ENCODE measurements around the gene KRTAP5-1. TPM values are rescaled to one million over a fixed set of nuclear protein-coding genes. Genes with fewer than 3 reads are reported as not detected.

KRTAP5-1 gene
- total RNA-seq, 4 donors from 2014 or later: not detected

GRCh38 chr11:1629326-1630185, 44.5 kb upstream of the KRTAP5-1 start, which contains the start of gene KRTAP5-5:
Gene KRTAP5-5 (plus strand): TSS chr11:1629775. CDS start chr11:1629841, 66 bp downstream.
- Histone ChIP-seq H3K27ac (no peak within 1 kb of the TSS), H3K9me3 (no peaks in the 10 kb centered on the region), H3K27me3 (no peaks in the 10 kb centered on the region), H3K36me3 (no peaks in the 10 kb centered on the region), H3K4me1 (no peaks in the 10 kb centered on the region), H3K4me3 (no peak within 1 kb of the TSS)
- TF ChIP-seq, protein P1, sequence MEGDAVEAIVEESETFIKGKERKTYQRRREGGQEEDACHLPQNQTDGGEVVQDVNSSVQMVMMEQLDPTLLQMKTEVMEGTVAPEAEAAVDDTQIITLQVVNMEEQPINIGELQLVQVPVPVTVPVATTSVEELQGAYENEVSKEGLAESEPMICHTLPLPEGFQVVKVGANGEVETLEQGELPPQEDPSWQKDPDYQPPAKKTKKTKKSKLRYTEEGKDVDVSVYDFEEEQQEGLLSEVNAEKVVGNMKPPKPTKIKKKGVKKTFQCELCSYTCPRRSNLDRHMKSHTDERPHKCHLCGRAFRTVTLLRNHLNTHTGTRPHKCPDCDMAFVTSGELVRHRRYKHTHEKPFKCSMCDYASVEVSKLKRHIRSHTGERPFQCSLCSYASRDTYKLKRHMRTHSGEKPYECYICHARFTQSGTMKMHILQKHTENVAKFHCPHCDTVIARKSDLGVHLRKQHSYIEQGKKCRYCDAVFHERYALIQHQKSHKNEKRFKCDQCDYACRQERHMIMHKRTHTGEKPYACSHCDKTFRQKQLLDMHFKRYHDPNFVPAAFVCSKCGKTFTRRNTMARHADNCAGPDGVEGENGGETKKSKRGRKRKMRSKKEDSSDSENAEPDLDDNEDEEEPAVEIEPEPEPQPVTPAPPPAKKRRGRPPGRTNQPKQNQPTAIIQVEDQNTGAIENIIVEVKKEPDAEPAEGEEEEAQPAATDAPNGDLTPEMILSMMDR (IDR thresholded peaks at IDR 0.05): no peak
- TF ChIP-seq POLR2A (IDR thresholded peaks at IDR 0.05): no peak
- no peak for DNase-seq

DNA sequence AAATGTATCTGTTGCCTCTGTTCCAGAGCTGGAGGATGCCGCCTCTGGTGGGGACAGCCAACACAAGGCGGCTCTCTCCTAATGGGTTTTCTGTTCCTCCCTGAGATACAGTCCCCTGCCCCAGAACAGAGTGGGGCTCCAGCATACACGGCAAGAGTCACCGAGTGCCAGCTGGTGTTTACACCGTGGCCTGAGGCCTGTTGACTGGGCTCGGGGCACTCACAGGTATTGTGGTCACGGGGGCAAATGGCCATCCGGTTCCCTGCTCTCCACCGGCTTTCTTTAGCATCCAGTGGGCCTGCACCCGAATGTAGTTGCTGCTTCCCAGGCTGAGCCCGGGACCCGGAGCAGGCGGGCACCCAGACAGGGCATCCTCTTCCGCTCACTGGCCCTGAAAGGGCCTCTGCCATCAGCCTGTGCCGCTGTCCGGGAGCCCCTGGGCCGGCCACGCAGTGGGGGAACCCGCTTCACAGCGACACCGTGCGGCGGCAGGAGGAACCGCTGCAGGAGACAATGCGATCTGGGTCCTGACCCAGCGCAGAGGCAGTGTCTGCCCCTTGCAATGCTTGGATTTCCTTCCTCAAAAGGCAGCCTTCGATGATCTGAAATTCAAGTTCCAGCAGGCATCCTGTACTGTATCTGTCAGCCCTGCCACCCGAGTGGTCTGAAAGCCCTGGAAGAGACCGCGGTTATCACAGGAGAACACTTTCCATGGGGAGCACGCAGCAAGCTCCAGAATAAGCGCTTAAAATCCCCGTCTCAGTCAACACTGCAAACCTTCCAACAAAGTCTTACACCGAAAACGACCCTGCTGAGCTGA, 43.6 kb upstream of the KRTAP5-1 start:
- no peaks in the 10 kb centered on the region for H3K36me3 ChIP-seq
- H3K4me3 ChIP-seq: no peak overlapping the region
- no peaks in the 10 kb centered on the region for H3K9me3 ChIP-seq
- no peak overlapping the region for H3K27ac ChIP-seq
- no peak for TF ChIP-seq POLR2A (IDR thresholded peaks at IDR 0.05)
- TF ChIP-seq, protein P1 (IDR thresholded peaks at IDR 0.05): peak; percentile 75 to 86 (median 83)
- DNase-seq: peak; percentile 36 to 79 (median 75)
- H3K27me3 ChIP-seq: no peaks in the 10 kb centered on the region
- no peaks in the 10 kb centered on the region for H3K4me1 ChIP-seq

- Histone ChIP-seq H3K4me3 (no peak overlapping the region), H3K9me3 (no peaks in the 10 kb centered on the region), H3K36me3 (no peaks in the 10 kb centered on the region), H3K27me3 (no peaks in the 10 kb centered on the region), H3K27ac (no peak overlapping the region), H3K4me1 (no peaks in the 10 kb centered on the region)
- TF ChIP-seq, protein P1 (IDR thresholded peaks at IDR 0.05): no peak
- TF ChIP-seq POLR2A (IDR thresholded peaks at IDR 0.05): no peak
- DNase-seq: no peak
Observed at GRCh38 chr11:1625541-1625940, 40.5 kb upstream of the KRTAP5-1 start.

DNA sequence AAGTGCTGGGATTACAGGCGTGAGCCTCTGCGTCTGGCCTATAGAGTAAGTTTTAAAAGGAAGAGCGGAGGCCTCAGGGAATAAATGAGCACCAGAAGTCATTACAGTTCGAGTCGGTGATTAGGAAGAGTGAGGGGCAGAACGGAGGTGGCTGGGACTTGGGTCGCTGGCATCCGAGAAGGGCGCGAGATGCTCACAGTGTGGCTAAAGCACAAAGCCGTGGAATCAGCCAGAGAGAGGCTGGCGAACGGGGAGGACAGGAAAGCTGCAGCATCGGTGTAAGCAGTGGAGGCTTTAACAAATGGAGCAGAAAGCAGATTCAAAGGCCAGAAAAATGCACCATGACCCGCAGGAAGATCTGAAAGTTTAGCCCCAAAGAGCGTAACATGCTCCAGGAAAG, 39.5 kb upstream of the KRTAP5-1 start:
- H3K36me3 ChIP-seq: no peaks in the 10 kb centered on the region
- TF ChIP-seq, protein P1 (IDR thresholded peaks at IDR 0.05): no peak
- no peak for TF ChIP-seq POLR2A (IDR thresholded peaks at IDR 0.05)
- H3K4me3 ChIP-seq: no peak overlapping the region
- no peaks in the 10 kb centered on the region for H3K27me3 ChIP-seq
- no peak overlapping the region for H3K27ac ChIP-seq
- no peaks in the 10 kb centered on the region for H3K4me1 ChIP-seq
- H3K9me3 ChIP-seq: no peaks in the 10 kb centered on the region
- DNase-seq: peak in 1 of 3 donors; percentile 10

- no peak overlapping the region for H3K4me3 ChIP-seq
- TF ChIP-seq, protein P1 (IDR thresholded peaks at IDR 0.05): no peak
- TF ChIP-seq POLR2A (IDR thresholded peaks at IDR 0.05): no peak
- H3K27me3 ChIP-seq: no peaks in the 10 kb centered on the region
- no peaks in the 10 kb centered on the region for H3K36me3 ChIP-seq
- H3K4me1 ChIP-seq: no peaks in the 10 kb centered on the region
- H3K27ac ChIP-seq: no peak overlapping the region
- peak in 1 of 3 donors; percentile 34 for DNase-seq
- no peaks in the 10 kb centered on the region for H3K9me3 ChIP-seq
Observed at GRCh38 chr11:1623716-1624115, 38.6 kb upstream of the KRTAP5-1 start.

Data from Peyer's patch (tissue), 4 donors.